K562 (cell line): ENCODE results near the gene SGSM2. TPM values are rescaled to one million over a fixed set of nuclear protein-coding genes. Genes with fewer than 3 reads are reported as not detected.
A peak's percentile ranks its signal among the peaks of the same experiment; 100 is the strongest.

Experiments
- CHCHD3 ChIP-seq: fragments of 250-450 bp; sonication (Bioruptor Pico); IDR thresholded peaks from 2 replicates; pipeline ENCODE4 v2.1.2; 2022; ENCODE audit warnings: mild to moderate bottlenecking
- DMBX1 ChIP-seq: fragments of 250-450 bp; sonication (Bioruptor Pico); IDR thresholded peaks from 2 replicates; pipeline ENCODE4 v1.8.0; 2022; ENCODE audit warnings: inconsistent platforms, mild to moderate bottlenecking, moderate library complexity, borderline replicate concordance
- HDAC2 ChIP-seq: fragments of 450-650 bp; IDR thresholded peaks from 2 replicates; pipeline ENCODE4 v1.6.1; 2016; ENCODE audit warnings: mild to moderate bottlenecking
- HNRNPL ChIP-seq: fragments of 200-400 bp; formaldehyde crosslinking; IDR thresholded peaks from 2 replicates; pipeline ENCODE4 v1.6.1; 2017; ENCODE audit warnings: low read depth, mild to moderate bottlenecking, low read length
- NCOA2 ChIP-seq, 2 experiments: fragments of 450-650 bp; IDR thresholded peaks; 2 replicates each; pipeline ENCODE4 v1.6.1; 2018; ENCODE audit warnings: mild to moderate bottlenecking in 2 of 2, moderate library complexity in 1 of 2; ENCODE audit not compliant: partially characterized antibody in 2 of 2
- NR1H2 ChIP-seq: sonication (generic); formaldehyde crosslinking; IDR thresholded peaks from 2 replicates; pipeline ENCODE4 v1.4.0; 2020; ENCODE audit warnings: mild to moderate bottlenecking, missing genetic modification reagents
- NR2C2 ChIP-seq, 2 experiments: fragments of 200-800 bp in 1 of 2; sonication (Bioruptor generic) in 1 of 2; sonication (generic) in 1 of 2; formaldehyde crosslinking in 1 of 2; IDR thresholded peaks; 2 replicates each; pipeline versions ENCODE4 v1.6.1 to v1.8.0; 2016 to 2022; ENCODE audit warnings: mild to moderate bottlenecking in 1 of 2, missing compliant biosample characterization in 1 of 2, missing genetic modification characterization in 1 of 2, missing genetic modification reagents in 1 of 2
- NUFIP1 ChIP-seq: fragments of 450-650 bp; IDR thresholded peaks from 2 replicates; pipeline ENCODE4 v1.6.1; 2018; ENCODE audit not compliant: partially characterized antibody
- PHF8 ChIP-seq: fragments of 200-600 bp; sonication (generic); IDR thresholded peaks from 2 replicates; pipeline ENCODE4 v1.6.1; 2012; ENCODE audit warnings: mixed run types, mild to moderate bottlenecking, inconsistent platforms, low read length, moderate library complexity, borderline replicate concordance
- RFX7 ChIP-seq: fragments of 250-450 bp; sonication (Bioruptor Pico); IDR thresholded peaks from 2 replicates; pipeline ENCODE4 v1.5.1; 2021; ENCODE audit warnings: mild to moderate bottlenecking
- SAP30 ChIP-seq: fragments of 200-600 bp; sonication (generic); IDR thresholded peaks from 2 replicates; pipeline ENCODE4 v1.6.1; 2012; ENCODE audit warnings: borderline replicate concordance, low read depth, mild to moderate bottlenecking, moderate library complexity, low read length, control low read depth, inconsistent platforms; ENCODE audit not compliant: insufficient read depth, poor library complexity, severe bottlenecking
- U2AF2 ChIP-seq: fragments of 200-400 bp; formaldehyde crosslinking; optimal IDR thresholded peaks from 2 replicates; pipeline ENCODE3; 2017; ENCODE audit warnings: low read depth, mild to moderate bottlenecking, low read length
- ZBTB7A ChIP-seq: IDR thresholded peaks from 2 replicates; pipeline ENCODE4 v1.6.1; 2011; ENCODE audit warnings: low read depth, mild to moderate bottlenecking, low read length, moderate library complexity, borderline replicate concordance; ENCODE audit not compliant: control insufficient read depth
- ZEB2 ChIP-seq: fragments of 450-650 bp; IDR thresholded peaks from 2 replicates; pipeline ENCODE4 v1.6.1; 2016
- ZNF165 ChIP-seq: fragments of 250-450 bp; sonication (Bioruptor Pico); IDR thresholded peaks from 2 replicates; pipeline ENCODE4 v1.4.0; 2020; ENCODE audit warnings: borderline replicate concordance
- ZNF41 ChIP-seq: fragments of 250-450 bp; sonication (Bioruptor Pico); conservative IDR thresholded peaks from 2 replicates; pipeline ENCODE4 v1.4.0; 2020; ENCODE audit warnings: mild to moderate bottlenecking
- ZNF764 ChIP-seq: fragments of 250-450 bp; sonication (Bioruptor Pico); IDR thresholded peaks from 2 replicates; pipeline ENCODE4 v1.4.0; 2020; ENCODE audit warnings: low read depth, mild to moderate bottlenecking, moderate library complexity
- polyA plus RNA-seq, 8 experiments: library from polyadenylated mRNA; depleted of rRNA in 4 of 8; stranded (reverse) in 5 of 8; unstranded in 3 of 8; fragments of >200 nt; fragmentation: Nextera tagmentation in 2 of 8; fragmentation: Illumina TruSeq in 1 of 8; extraction: Ambion mirVana in 2 of 8; extraction: Trizol in 1 of 8; gene quantifications; 2 replicates each; pipeline versions ENCODE4 v1.2.1 to v1.2.3, GENCODE V29; 2011 to 2014; ENCODE audit warnings: inconsistent platforms in 1 of 8, missing spikeins in 1 of 8
- total RNA-seq, 7 experiments: library from RNA; depleted of rRNA in 6 of 7; stranded (reverse); fragments of >200 nt in 6 of 7; fragmentation: Illumina TruSeq in 2 of 7; extraction: Trizol in 2 of 7; gene quantifications; 2 replicates each; pipeline versions ENCODE4 v1.2.1 to v1.2.3, GENCODE V29; 2011 to 2021; ENCODE audit warnings: low replicate concordance in 1 of 7
- TF ChIP-seq, protein P1 (sequence below): fragments of 450-650 bp; formaldehyde crosslinking; IDR thresholded peaks from 2 replicates; pipeline ENCODE4 v1.4.0; 2022; ENCODE audit warnings: mild to moderate bottlenecking, moderate library complexity
- TF ChIP-seq, protein P2 (sequence below): sonication (generic); formaldehyde crosslinking; IDR thresholded peaks from 2 replicates; pipeline ENCODE4 v1.8.1; 2023; ENCODE audit warnings: missing genetic modification reagents, mild to moderate bottlenecking, borderline replicate concordance
- TF ChIP-seq, protein P3 (sequence below): fragments of 450-650 bp; IDR thresholded peaks from 2 replicates; pipeline ENCODE4 v1.6.1; 2016

Gene SGSM2
- total and polyA plus RNA-seq, 9 of the 15 experiments (the other 6 are each of a cell fraction or from before 2014, with no cell fraction given): 0.20 to 26.3 (median 14.8) TPM

DNA sequence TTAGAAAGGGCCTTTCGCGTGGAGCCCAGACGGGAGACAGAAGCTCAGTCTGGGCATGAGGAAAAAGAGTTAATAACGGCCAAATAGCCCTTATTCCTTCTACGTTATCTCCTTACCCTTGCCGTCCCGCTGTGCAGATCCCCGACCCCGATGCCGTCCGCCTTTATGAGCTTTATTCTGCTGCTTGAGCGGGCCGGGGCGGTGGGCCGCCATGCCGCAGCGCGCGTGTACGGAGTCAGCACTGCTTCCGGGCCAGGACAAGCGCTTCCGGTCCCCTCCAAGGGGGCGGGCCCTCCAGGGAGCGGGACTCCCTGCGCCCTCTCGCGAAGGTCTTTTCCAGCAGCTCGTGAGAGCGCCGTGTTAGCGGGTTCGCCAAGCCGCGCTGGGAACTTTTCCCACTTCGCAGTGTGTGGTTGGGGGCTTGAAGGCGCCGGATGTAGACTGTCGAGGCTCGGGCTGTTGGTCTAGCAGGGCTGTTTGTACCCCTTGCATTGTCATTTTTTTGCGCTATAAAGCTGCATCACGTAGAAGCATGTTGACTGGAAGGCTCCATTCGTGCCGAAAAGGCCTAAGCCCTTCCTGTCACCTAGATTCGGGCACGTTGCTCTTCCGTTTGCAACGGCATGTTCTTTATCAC lies 968 bp upstream of the SGSM2 start, which contains the start of gene TSR1 (continued):
- TF ChIP-seq NR2C2 (CRISPR knock-in tag; IDR thresholded peaks at IDR 0.05) (peak; percentile 98), NR2C2 (tag; IDR thresholded peaks at IDR 0.05) (peak; percentile 99), ZNF764 (CRISPR knock-in tag) (no peak), HNRNPL (no peak), PHF8 (peak; percentile 75; the same call in 1 of the 2 replicates), NCOA2 (IDR thresholded peaks at IDR 0.05; ENCODE audit: partially characterized antibody in 2 of 2) (no peak), DMBX1 (CRISPR knock-in tag) (no peak), ZEB2 (no peak), NR1H2 (no peak), U2AF2 (no peak), HDAC2 (peak; percentile 74), ZBTB7A (no peak), NUFIP1 (no peak), SAP30 (peak; percentile 74), CHCHD3 (CRISPR knock-in tag) (no peak), RFX7 (CRISPR knock-in tag) (no peak), ZNF41 (no peak), ZNF165 (CRISPR knock-in tag) (no peak)
- TF ChIP-seq, protein P1, sequence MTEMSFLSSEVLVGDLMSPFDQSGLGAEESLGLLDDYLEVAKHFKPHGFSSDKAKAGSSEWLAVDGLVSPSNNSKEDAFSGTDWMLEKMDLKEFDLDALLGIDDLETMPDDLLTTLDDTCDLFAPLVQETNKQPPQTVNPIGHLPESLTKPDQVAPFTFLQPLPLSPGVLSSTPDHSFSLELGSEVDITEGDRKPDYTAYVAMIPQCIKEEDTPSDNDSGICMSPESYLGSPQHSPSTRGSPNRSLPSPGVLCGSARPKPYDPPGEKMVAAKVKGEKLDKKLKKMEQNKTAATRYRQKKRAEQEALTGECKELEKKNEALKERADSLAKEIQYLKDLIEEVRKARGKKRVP (CRISPR knock-in tag): no peak
- TF ChIP-seq, protein P2, sequence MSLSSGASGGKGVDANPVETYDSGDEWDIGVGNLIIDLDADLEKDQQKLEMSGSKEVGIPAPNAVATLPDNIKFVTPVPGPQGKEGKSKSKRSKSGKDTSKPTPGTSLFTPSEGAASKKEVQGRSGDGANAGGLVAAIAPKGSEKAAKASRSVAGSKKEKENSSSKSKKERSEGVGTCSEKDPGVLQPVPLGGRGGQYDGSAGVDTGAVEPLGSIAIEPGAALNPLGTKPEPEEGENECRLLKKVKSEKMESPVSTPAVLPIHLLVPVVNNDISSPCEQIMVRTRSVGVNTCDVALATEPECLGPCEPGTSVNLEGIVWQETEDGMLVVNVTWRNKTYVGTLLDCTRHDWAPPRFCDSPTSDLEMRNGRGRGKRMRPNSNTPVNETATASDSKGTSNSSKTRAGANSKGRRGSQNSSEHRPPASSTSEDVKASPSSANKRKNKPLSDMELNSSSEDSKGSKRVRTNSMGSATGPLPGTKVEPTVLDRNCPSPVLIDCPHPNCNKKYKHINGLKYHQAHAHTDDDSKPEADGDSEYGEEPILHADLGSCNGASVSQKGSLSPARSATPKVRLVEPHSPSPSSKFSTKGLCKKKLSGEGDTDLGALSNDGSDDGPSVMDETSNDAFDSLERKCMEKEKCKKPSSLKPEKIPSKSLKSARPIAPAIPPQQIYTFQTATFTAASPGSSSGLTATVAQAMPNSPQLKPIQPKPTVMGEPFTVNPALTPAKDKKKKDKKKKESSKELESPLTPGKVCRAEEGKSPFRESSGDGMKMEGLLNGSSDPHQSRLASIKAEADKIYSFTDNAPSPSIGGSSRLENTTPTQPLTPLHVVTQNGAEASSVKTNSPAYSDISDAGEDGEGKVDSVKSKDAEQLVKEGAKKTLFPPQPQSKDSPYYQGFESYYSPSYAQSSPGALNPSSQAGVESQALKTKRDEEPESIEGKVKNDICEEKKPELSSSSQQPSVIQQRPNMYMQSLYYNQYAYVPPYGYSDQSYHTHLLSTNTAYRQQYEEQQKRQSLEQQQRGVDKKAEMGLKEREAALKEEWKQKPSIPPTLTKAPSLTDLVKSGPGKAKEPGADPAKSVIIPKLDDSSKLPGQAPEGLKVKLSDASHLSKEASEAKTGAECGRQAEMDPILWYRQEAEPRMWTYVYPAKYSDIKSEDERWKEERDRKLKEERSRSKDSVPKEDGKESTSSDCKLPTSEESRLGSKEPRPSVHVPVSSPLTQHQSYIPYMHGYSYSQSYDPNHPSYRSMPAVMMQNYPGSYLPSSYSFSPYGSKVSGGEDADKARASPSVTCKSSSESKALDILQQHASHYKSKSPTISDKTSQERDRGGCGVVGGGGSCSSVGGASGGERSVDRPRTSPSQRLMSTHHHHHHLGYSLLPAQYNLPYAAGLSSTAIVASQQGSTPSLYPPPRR: 0 out of 2 replicates have a peak, but pooled peaks have one; percentile 45
- TF ChIP-seq, protein P3, sequence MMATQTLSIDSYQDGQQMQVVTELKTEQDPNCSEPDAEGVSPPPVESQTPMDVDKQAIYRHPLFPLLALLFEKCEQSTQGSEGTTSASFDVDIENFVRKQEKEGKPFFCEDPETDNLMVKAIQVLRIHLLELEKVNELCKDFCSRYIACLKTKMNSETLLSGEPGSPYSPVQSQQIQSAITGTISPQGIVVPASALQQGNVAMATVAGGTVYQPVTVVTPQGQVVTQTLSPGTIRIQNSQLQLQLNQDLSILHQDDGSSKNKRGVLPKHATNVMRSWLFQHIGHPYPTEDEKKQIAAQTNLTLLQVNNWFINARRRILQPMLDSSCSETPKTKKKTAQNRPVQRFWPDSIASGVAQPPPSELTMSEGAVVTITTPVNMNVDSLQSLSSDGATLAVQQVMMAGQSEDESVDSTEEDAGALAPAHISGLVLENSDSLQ: 0 out of 2 replicates have a peak, but pooled peaks have one; percentile 27
